ENCODE data around the gene TSBP1. TPM values are rescaled to one million over a fixed set of nuclear protein-coding genes. Genes with fewer than 3 reads are reported as not detected.

TSBP1 gene
- total RNA-seq, 2 experiments from 2014 or later: not detected

- Histone ChIP-seq H2AFZ (ENCODE audit: low read length) (no peak overlapping the region), H3K4me1 (ENCODE audit: insufficient read depth, low read length, poor library complexity, severe bottlenecking) (peaks cover 9% of the 10 kb centered on the region), H3K36me3 (ENCODE audit: insufficient read depth, low read length) (no peaks in the 10 kb centered on the region), H3K4me2 (ENCODE audit: low read length) (no peak overlapping the region), H3K9me2 (ENCODE audit: insufficient read depth, low read length) (no peaks in the 10 kb centered on the region), H3K9me3 (ENCODE audit: low read length) (no peaks in the 10 kb centered on the region), H4K20me1 (ENCODE audit: insufficient read depth, low read length) (no peaks in the 10 kb centered on the region), H3K4me3 (ENCODE audit: low read depth, low read length, poor library complexity, severe bottlenecking) (no peak overlapping the region), H3K79me2 (ENCODE audit: insufficient read depth, low read depth, low read length) (no peaks in the 10 kb centered on the region), H3K27ac (ENCODE audit: low read depth, low read length, poor library complexity, severe bottlenecking) (no peak overlapping the region)
- intact Hi-C loops (cut with micrococcal nuclease; ENCODE audit: unreplicated experiment): no loop called here
- ChIA-PET CTCF (ENCODE audit: unreplicated experiment) (interaction anchor here (0.7 kb wide), 1 partner anchor 49 kb away, joined by 5 read pairs; no protein-coding TSS in a partner anchor), POLR2A (no interaction called here)
- DNase-seq (ENCODE audit: low spot score): no peak
- no TSS peak for BruUV-seq (replicated peaks)
- no peak for TF ChIP-seq CTCF (conservative IDR thresholded peaks at IDR 0.05; ENCODE audit: low read length)
Measured at GRCh38 chr6:32294566-32294965, 77.1 kb downstream of the TSBP1 start.

- CTCF ChIA-PET (ENCODE audit: unreplicated experiment): interaction anchor here (0.7 kb wide), 1 partner anchor 48 kb away, joined by 5 read pairs; no protein-coding TSS in a partner anchor
- intact Hi-C loops (cut with micrococcal nuclease; ENCODE audit: unreplicated experiment): no loop called here
- Histone ChIP-seq H2AFZ (ENCODE audit: low read length) (no peak overlapping the region), H3K9me2 (ENCODE audit: insufficient read depth, low read length) (no peaks in the 10 kb centered on the region), H3K4me1 (ENCODE audit: insufficient read depth, low read length, poor library complexity, severe bottlenecking) (peaks cover 9% of the 10 kb centered on the region), H4K20me1 (ENCODE audit: insufficient read depth, low read length) (no peaks in the 10 kb centered on the region), H3K9me3 (ENCODE audit: low read length) (0 out of 2 replicates have a peak, but pooled peaks cover under 1% of the 10 kb centered on the region), H3K4me3 (ENCODE audit: low read depth, low read length, poor library complexity, severe bottlenecking) (no peak overlapping the region), H3K4me2 (ENCODE audit: low read length) (no peak overlapping the region), H3K79me2 (ENCODE audit: insufficient read depth, low read depth, low read length) (no peaks in the 10 kb centered on the region), H3K36me3 (ENCODE audit: insufficient read depth, low read length) (no peaks in the 10 kb centered on the region), H3K27ac (ENCODE audit: low read depth, low read length, poor library complexity, severe bottlenecking) (no peak overlapping the region)
- DNase-seq (ENCODE audit: low spot score): no peak
- no TSS peak for BruUV-seq (replicated peaks)
- POLR2A ChIA-PET: no interaction called here
- TF ChIP-seq CTCF (conservative IDR thresholded peaks at IDR 0.05; ENCODE audit: low read length) (no peak), EZH2phosphoT487 (IDR thresholded peaks at IDR 0.05; ENCODE audit: borderline replicate concordance, low read depth, low read length) (no peak)
Measured at GRCh38 chr6:32293695-32294094, 78.0 kb downstream of the TSBP1 start.

GRCh38 chr6:32291543-32291942, 80.2 kb downstream of the TSBP1 start:
- Histone ChIP-seq H3K36me3 (ENCODE audit: insufficient read depth, low read length) (no peaks in the 10 kb centered on the region; the same call in 1 of the 2 replicates), H3K9me3 (ENCODE audit: low read length) (0 out of 2 replicates have a peak, but pooled peaks cover 4% of the 10 kb centered on the region), H3K4me2 (ENCODE audit: low read length) (no peak overlapping the region), H3K27ac (ENCODE audit: low read depth, low read length, poor library complexity, severe bottlenecking) (no peak overlapping the region), H3K79me2 (ENCODE audit: insufficient read depth, low read depth, low read length) (no peaks in the 10 kb centered on the region), H3K4me1 (ENCODE audit: insufficient read depth, low read length, poor library complexity, severe bottlenecking) (peaks cover 9% of the 10 kb centered on the region), H3K4me3 (ENCODE audit: low read depth, low read length, poor library complexity, severe bottlenecking) (no peak overlapping the region), H3K9me2 (ENCODE audit: insufficient read depth, low read length) (no peaks in the 10 kb centered on the region), H4K20me1 (ENCODE audit: insufficient read depth, low read length) (no peaks in the 10 kb centered on the region), H2AFZ (ENCODE audit: low read length) (no peak overlapping the region)
- no TSS peak for BruUV-seq (replicated peaks)
- intact Hi-C loops (cut with micrococcal nuclease; ENCODE audit: unreplicated experiment): no loop called here
- TF ChIP-seq EZH2phosphoT487 (IDR thresholded peaks at IDR 0.05; ENCODE audit: borderline replicate concordance, low read depth, low read length): no peak
- no peak for TF ChIP-seq CTCF (conservative IDR thresholded peaks at IDR 0.05; ENCODE audit: low read length)
- ChIA-PET POLR2A (no interaction called here), CTCF (ENCODE audit: unreplicated experiment) (no interaction called here)
- peak; percentile 15 for DNase-seq (ENCODE audit: low spot score)
